ENCODE measurements around the gene PCIF1.

DNA sequence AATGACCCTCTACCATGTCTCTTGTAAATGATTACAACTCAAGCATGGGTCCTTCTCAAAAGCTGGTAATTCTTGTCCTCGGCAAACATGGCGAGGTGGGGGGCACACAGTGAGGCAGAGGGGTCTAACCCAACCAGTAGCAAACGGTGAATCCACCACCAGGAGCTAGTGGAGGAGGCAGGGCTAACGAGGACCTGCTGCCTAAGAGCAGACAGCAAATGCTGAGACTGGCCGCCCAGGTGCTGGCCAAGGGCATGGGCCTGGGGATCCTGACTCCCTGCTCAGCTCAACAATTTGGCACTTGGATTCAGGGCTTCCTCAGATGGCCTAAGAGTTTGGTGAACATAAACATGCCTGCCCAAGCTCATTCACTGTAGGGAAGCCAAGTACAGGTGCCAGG is 18.4 kb downstream of the PCIF1 start:
- TF ChIP-seq, protein P1, sequence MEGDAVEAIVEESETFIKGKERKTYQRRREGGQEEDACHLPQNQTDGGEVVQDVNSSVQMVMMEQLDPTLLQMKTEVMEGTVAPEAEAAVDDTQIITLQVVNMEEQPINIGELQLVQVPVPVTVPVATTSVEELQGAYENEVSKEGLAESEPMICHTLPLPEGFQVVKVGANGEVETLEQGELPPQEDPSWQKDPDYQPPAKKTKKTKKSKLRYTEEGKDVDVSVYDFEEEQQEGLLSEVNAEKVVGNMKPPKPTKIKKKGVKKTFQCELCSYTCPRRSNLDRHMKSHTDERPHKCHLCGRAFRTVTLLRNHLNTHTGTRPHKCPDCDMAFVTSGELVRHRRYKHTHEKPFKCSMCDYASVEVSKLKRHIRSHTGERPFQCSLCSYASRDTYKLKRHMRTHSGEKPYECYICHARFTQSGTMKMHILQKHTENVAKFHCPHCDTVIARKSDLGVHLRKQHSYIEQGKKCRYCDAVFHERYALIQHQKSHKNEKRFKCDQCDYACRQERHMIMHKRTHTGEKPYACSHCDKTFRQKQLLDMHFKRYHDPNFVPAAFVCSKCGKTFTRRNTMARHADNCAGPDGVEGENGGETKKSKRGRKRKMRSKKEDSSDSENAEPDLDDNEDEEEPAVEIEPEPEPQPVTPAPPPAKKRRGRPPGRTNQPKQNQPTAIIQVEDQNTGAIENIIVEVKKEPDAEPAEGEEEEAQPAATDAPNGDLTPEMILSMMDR (IDR thresholded peaks at IDR 0.05): no peak
- TF ChIP-seq POLR2A (IDR thresholded peaks at IDR 0.05): no peak
- TF ChIP-seq EP300 (IDR thresholded peaks at IDR 0.05): no peak

Measured in tibial nerve (tissue), 4 donors.